AG09309 (cell line): ENCODE measurements around the gene GIPR.

ENCODE experiments used
- DNase-seq: peaks from one replicate; pipeline ENCODE4 v3.0.0-alpha.2; 2010; ENCODE audit warnings: low read depth
- H3K4me3 ChIP-seq: 2 replicates; pipeline ENCODE4 v1.5.1; 2011; ENCODE audit warnings: mild to moderate bottlenecking, low read depth, low read length, moderate library complexity; ENCODE audit not compliant: control insufficient read depth
- TF ChIP-seq, protein P1 (sequence below): IDR thresholded peaks from 2 replicates; pipeline ENCODE4 v1.5.1; 2011; ENCODE audit warnings: mild to moderate bottlenecking, low read depth, low read length, inconsistent platforms; ENCODE audit not compliant: insufficient read depth, control insufficient read depth; ENCODE audit errors: missing control alignments

Gene GIPR

GRCh38 chr19:45705710-45706415 lies 37.8 kb downstream of the GIPR start:
- no peak for DNase-seq
- no peak overlapping the region for H3K4me3 ChIP-seq
- TF ChIP-seq, protein P1, sequence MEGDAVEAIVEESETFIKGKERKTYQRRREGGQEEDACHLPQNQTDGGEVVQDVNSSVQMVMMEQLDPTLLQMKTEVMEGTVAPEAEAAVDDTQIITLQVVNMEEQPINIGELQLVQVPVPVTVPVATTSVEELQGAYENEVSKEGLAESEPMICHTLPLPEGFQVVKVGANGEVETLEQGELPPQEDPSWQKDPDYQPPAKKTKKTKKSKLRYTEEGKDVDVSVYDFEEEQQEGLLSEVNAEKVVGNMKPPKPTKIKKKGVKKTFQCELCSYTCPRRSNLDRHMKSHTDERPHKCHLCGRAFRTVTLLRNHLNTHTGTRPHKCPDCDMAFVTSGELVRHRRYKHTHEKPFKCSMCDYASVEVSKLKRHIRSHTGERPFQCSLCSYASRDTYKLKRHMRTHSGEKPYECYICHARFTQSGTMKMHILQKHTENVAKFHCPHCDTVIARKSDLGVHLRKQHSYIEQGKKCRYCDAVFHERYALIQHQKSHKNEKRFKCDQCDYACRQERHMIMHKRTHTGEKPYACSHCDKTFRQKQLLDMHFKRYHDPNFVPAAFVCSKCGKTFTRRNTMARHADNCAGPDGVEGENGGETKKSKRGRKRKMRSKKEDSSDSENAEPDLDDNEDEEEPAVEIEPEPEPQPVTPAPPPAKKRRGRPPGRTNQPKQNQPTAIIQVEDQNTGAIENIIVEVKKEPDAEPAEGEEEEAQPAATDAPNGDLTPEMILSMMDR, result no peak

DNA sequence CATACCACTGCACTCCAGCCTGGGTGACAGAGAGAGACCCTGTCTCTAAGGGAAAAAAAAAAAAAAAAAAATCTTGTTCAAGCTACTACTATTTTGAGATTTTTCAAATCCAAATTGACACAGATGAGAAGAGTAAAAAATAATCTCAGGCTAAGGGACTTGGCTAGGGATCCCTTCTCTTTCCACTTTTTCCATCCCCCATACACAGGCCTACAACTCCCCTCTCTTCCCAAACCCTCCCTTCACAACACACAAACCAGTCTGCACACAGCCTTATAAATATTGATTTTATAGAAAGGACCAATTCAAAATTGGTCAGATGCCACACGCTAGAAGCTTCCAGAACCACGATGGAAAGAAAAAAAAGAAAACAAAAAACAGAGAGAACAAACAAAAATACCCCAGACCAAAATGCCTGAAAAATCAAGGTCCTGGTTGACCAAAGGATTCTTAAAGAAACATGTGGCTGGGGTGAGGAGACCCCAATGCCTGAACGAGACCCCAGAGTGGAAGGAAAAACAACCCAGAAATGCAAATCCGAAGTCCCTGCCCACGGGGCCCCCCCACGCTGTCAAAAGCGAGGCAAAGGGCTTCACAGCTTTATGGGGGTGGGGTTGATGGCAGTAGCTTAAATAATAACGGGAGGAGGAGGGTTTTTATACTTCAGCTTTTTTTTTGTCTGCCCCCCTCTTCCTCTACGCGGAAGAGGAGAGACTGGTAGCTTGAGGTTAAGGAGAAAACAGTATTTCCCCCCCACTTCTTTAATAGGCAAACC lies 42.5 kb downstream of the GIPR start:
- no peak for DNase-seq
- no peak overlapping the region for H3K4me3 ChIP-seq
- TF ChIP-seq, protein P1, result no peak

DNA sequence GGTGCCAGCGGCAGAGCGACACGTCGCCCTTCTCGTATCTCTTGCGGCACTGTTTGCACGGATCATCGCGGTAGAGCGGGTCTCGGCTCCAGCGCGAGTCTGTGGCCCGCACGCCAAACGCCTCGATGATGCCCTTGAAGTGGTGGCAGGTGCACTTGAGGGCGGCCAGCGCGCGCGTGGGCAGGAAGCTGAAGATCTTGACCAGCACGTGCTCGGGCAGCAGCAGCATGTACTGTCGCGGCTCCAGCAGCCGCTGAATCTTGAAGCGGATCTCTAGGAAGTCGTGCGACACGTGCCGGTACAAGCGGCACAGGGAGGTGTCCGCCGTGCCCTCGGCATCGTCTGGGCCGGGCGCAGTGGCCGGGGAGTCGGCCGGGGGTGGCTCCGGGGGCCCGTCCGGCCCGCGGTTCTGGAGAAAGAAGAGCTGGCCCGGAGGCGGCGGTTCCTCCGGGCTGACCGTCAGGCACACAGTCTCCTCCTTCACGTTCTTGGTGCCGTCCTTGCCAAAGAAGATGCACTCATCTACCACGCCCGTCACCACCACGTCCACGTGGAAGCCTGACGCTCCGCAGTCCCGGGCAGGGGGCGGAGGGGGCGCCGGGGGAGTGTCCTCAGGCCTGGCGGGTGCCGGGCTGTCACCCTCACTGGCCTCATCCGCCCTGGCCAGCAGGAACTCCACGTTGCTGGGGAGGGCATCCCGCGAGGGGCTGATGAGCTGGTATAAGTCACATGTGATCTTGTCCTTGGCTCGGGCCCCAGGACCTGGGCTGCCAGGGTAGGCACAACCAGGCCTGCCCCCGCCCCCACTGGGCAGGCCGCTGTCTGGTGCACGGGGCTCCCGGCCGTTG lies 44.1 kb downstream of the GIPR start:
- DNase-seq, result no peak
- H3K4me3 ChIP-seq, result no peak overlapping the region
- TF ChIP-seq, protein P1, result no peak

DNA sequence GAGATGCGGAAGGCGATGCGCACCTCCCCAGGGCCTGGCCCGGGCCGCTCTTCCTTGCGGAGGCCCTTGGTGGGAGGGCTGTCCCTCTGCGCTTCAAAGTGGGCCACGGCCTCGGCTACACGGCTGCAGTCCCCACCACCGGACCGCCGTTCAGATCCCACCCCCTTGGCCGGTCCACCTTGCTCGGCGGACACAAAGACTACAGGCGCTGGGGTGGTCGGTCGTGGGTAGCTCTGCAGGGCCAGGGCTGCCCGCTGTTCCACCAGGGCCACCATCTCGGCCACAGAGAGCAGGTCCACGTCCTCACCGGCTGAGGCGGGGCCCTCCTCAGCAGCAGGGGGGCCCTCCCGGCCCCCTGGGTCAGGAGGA lies 44.7 kb downstream of the GIPR start:
- TF ChIP-seq, protein P1, result no peak
- no peak overlapping the region for H3K4me3 ChIP-seq
- no peak for DNase-seq

GRCh38 chr19:45713141-45713540 lies 45.1 kb downstream of the GIPR start:
- TF ChIP-seq, protein P1, result no peak
- no peak for DNase-seq
- no peak overlapping the region for H3K4me3 ChIP-seq

DNA sequence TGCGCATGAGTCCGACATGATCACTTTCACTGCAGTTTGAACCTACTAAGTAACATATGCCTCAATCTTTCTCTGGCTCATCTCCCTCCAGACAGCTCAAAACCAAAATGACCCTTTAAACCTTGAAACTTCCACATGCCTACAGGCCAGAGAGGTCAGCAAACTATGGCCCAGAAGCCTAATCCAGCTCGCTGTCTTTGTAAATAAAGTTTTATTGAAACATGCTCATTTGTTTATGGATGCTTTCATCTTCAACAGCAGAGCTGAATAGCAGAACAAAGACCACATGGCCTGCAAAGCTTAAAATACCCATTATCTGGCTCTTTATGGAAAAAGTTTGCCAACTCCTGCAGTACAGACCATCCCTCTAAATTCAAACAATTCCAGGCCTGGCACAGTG lies 47.1 kb downstream of the GIPR start:
- no peak overlapping the region for H3K4me3 ChIP-seq
- no peak for DNase-seq
- TF ChIP-seq, protein P1, result no peak
